GM19397 (cell line): ENCODE results near the gene CFAP410.
"Not testable (repeated sequence)": the region's sequence is repeated elsewhere in the genome, so short reads cannot be mapped to it uniquely, and the experiment has no call there.

Experiments used
- ATAC-seq: cut with Tn5 transposase; IDR thresholded peaks from one replicate; pipeline ENCODE4 v1.9.1; 2021; ENCODE audit warnings: mild to moderate bottlenecking, moderate library complexity; ENCODE audit not compliant: unreplicated experiment

CFAP410 gene

DNA sequence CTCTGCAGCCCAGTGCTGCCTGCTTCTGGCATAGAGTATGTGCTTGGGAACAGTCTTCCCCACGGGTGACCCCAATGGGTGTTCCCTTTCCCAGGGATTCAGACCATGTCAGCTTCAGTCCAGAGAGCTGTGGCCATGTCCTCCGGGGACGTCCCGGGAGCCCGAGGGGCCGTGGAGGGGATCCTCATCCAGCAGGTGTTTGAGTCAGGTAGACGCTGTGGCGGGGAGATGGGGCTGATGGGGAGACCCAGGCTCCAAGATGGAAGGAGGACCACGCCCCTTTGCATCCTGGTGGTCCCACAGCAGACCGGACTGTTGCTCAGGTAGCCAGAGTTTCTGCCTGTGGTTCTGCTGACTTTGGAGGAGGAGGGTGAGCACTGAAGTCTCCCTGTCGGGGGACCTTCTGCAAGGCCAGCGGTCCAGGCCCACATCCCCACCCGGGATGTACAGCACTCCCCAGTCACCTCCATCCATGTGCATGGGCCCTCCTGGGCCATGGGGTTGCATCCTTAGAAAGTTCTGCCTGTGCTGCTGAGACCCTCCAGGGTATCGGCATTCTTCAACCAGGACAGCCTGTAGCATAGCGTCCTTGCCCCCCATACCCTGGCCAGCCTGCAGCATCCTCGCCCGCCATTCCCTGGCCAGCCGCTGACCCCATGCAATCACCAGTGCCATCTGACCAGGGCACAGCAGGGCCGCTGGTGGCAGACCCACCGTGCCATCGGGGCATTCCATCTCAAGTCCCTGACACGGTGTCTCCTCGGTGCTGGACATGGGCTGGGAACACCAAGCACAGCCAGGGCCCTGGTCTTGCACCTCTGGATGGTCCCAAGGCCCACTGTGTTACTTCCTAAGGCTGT lies 50.7 kb downstream of the CFAP410 start:
- no peak for ATAC-seq

GRCh38 chr21:44286716-44287632 lies 52.2 kb downstream of the CFAP410 start:
- ATAC-seq, result no peak

DNA sequence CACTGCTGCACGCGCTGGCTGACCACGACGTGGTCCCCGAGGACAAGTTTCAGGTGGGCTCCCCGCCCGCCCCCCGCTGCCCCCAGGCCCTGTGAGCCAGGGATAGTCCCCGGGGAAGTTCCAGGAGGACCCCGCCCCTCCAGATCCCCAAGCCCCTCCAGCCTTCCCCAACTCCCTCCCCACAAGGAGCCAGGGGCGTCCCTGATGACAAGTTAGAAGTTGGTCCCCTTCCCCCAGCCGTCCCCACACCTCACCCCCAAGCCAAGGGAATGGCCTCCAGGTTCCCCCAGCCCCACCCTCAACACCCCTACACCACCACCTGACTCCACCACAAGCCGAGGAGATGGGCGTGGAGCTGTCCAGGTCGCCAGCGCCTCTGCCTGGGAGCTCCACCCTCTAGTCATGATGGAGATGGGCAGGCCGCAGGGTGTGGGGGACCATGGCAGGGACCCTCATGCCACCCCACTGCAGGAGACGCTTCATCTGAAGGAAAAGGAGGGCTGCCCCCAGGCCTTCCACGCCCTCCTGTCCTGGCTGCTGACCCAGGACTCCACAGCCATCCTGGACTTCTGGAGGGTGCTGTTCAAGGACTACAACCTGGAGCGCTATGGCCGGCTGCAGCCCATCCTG lies 53.0 kb downstream of the CFAP410 start:
- no peak for ATAC-seq

DNA sequence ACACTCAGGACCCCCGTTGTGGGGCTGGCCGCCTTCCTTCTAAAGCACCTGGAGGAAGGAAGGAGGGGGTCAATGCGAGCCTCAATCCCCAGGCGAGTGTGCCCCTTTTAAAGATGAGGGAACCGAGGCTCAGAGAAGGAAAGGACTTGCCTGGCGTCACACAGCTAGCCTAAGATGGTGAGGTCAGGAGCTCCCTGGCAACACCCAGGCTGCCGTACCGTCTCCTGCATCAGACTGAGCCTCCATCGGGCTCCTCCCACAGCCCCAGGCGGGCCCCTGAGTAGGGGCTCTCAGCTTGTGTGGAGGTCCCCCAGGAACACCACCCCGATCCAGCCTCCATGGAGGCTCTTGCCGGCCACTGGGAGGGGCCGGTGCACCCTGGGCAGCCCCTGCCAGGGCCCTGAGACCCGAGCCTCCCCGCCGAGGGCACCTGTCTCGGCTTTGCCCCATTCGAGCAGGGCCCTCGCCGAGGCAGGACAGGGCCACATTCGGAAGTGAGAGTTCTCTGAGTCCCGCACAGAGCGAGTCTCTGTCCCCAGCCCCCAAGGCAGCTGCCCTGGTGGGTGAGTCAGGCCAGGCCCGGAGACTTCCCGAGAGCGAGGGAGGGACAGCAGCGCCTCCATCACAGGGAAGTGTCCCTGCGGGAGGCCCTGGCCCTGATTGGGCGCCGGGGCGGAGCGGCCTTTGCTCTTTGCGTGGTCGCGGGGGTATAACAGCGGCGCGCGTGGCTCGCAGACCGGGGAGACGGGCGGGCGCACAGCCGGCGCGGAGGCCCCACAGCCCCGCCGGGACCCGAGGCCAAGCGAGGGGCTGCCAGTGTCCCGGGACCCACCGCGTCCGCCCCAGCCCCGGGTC lies 53.8 kb downstream of the CFAP410 start, which contains the start of gene AIRE:
AIRE (plus strand) TSS at position 739 of the 855 bp plus-strand sequence. CDS start 131 bp downstream, outside the sequence.
- no peak for ATAC-seq

GRCh38 chr21:44283948-44284347 lies 55.2 kb downstream of the CFAP410 start:
- no peak for ATAC-seq

GRCh38 chr21:44283211-44283785 lies 55.9 kb downstream of the CFAP410 start:
- not testable (repeated sequence) for ATAC-seq

DNA sequence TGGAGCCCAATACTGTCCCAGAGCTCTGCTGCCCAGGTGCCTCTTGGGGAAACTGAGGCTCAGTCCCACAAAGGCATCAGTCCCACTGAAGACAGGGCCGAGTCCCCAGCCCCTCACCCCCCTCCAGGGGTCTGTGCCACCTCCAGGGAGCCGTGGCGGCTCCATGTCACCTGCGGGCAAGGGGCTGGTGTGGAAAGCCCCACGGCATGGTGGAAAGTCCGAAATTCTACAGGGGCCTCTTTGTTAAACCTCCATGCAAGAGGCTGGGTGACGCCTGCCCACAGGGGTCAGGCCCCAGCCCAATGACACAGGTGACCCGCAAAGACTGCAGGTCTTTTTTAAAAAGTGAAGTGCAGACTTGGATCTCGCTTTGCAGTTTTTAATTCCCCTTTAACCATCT lies 56.8 kb downstream of the CFAP410 start:
- ATAC-seq, result no peak

GRCh38 chr21:44281801-44282200 lies 57.4 kb downstream of the CFAP410 start:
- no peak for ATAC-seq

- no peak for ATAC-seq
Observed at GRCh38 chr21:44279354-44280260, 59.6 kb downstream of the CFAP410 start.
